HepG2 (cell line): ENCODE results near the gene FHIT. TPM values are rescaled to one million over a fixed set of nuclear protein-coding genes. Genes with fewer than 3 reads are reported as not detected.

Experiments
- HES4 ChIP-seq: sonication (generic); formaldehyde crosslinking; IDR thresholded peaks from 2 replicates; pipeline ENCODE4 v1.9.0; 2021; ENCODE audit warnings: mild to moderate bottlenecking, missing genetic modification reagents, borderline replicate concordance
- HMGXB3 ChIP-seq: sonication (generic); formaldehyde crosslinking; IDR thresholded peaks from 2 replicates; pipeline ENCODE4 v1.4.0; 2020; ENCODE audit warnings: missing genetic modification reagents, borderline replicate concordance
- SRSF9 ChIP-seq: fragments of 200-400 bp; formaldehyde crosslinking; IDR thresholded peaks from 2 replicates; pipeline ENCODE4 v1.6.1; 2018; ENCODE audit warnings: borderline replicate concordance, mild to moderate bottlenecking, low read depth, low read length; ENCODE audit not compliant: insufficient read depth, poor library complexity, severe bottlenecking
- TAF15 ChIP-seq: fragments of 200-400 bp; formaldehyde crosslinking; IDR thresholded peaks from one replicate; pipeline ENCODE4 v1.6.1; 2018; ENCODE audit warnings: mild to moderate bottlenecking, low read depth, low read length; ENCODE audit not compliant: poor library complexity, severe bottlenecking
- ZBTB40 ChIP-seq, 2 experiments: fragments of 450-650 bp in 1 of 2; sonication (generic) in 1 of 2; formaldehyde crosslinking in 1 of 2; IDR thresholded peaks; 2 replicates each; pipeline versions ENCODE4 v1.6.1 to v1.8.0; 2016 to 2022; ENCODE audit warnings: antibody characterized with exemption in 1 of 2, mild to moderate bottlenecking in 1 of 2, missing genetic modification reagents in 1 of 2
- ZSCAN5A ChIP-seq: sonication (generic); formaldehyde crosslinking; IDR thresholded peaks from 2 replicates; pipeline ENCODE4 v1.8.0; 2022; ENCODE audit warnings: mild to moderate bottlenecking, missing genetic modification reagents, borderline replicate concordance
- polyA plus RNA-seq, 8 experiments: library from polyadenylated mRNA; depleted of rRNA in 3 of 8; stranded (reverse) in 7 of 8; unstranded in 1 of 8; fragments of >200 nt; fragmentation: Illumina TruSeq in 4 of 8; extraction: Trizol in 4 of 8; gene quantifications; 2 replicates each; pipeline versions ENCODE4 v1.2.1 to v1.2.3, GENCODE V29; 2011 to 2016; ENCODE audit warnings: low read depth in 4 of 8, missing spikeins in 1 of 8, mixed read lengths in 1 of 8; ENCODE audit not compliant: insufficient read depth in 1 of 8
- total RNA-seq, 5 experiments: library from RNA; depleted of rRNA; stranded (reverse); fragments of >200 nt; fragmentation: Illumina TruSeq; extraction: Trizol; gene quantifications; 2 replicates each; pipeline ENCODE4 v1.2.3, GENCODE V29; 2016; ENCODE audit warnings: low read depth in 1 of 5

The FHIT gene
- total and polyA plus RNA-seq, 2 of the 13 experiments (the other 11 are each of a cell fraction or from before 2014, with no cell fraction given): 4.0 to 4.6 TPM

- no peak for TF ChIP-seq HMGXB3
- no peak for TF ChIP-seq TAF15
- TF ChIP-seq ZBTB40 (IDR thresholded peaks at IDR 0.05): no peak
- TF ChIP-seq ZBTB40 (CRISPR knock-in tag; IDR thresholded peaks at IDR 0.05): no peak
- TF ChIP-seq SRSF9: no peak
- TF ChIP-seq ZSCAN5A (CRISPR knock-in tag): no peak
- TF ChIP-seq HES4 (CRISPR knock-in tag): no peak
- TF ChIP-seq, all 625 proteins: peak for 0
Observed at GRCh38 chr3:60158035-60158434, 1093.2 kb downstream of the FHIT start (continued).
